Neural cell (in vitro differentiated cells): ENCODE results near the gene RELN. TPM values are rescaled to one million over a fixed set of nuclear protein-coding genes. Genes with fewer than 3 reads are reported as not detected.

Experiments used
- H2AFZ ChIP-seq: fragments of 200-600, 300-800 bp; sonication (generic), shearing (Covaris generic); 2 replicates; pipeline ENCODE4 v1.6.0; 2014; ENCODE audit warnings: low read depth, mild to moderate bottlenecking, antibody characterized with exemption, low read length, moderate library complexity
- H3F3A ChIP-seq: fragments of 200-600 bp; shearing (Covaris generic); 2 replicates; pipeline ENCODE4 v1.6.1; 2016; ENCODE audit warnings: mild to moderate bottlenecking, moderate library complexity, mixed read lengths, antibody characterized with exemption, low read length; ENCODE audit not compliant: insufficient read depth, poor library complexity, severe bottlenecking
- H3K27ac ChIP-seq: fragments of 200-600, 300-800 bp; sonication (generic), shearing (Covaris generic); 2 replicates; pipeline ENCODE4 v1.5.1; 2014; ENCODE audit warnings: mild to moderate bottlenecking, low read length, moderate library complexity
- H3K27me3 ChIP-seq: fragments of 300-800, 200-600 bp; sonication (generic), shearing (Covaris generic); 2 replicates; pipeline ENCODE4 v1.6.0; 2014; ENCODE audit warnings: mild to moderate bottlenecking, low read depth, low read length, moderate library complexity; ENCODE audit not compliant: insufficient read depth
- H3K36me3 ChIP-seq: fragments of 300-800, 200-600 bp; sonication (generic), shearing (Covaris generic); 2 replicates; pipeline ENCODE4 v1.5.1; 2014; ENCODE audit warnings: mild to moderate bottlenecking, antibody characterized with exemption, low read length, moderate library complexity; ENCODE audit not compliant: insufficient read depth
- H3K4me2 ChIP-seq: fragments of 300-800, 200-600 bp; sonication (generic), shearing (Covaris generic); 2 replicates; pipeline ENCODE4 v1.6.0; 2014; ENCODE audit warnings: mild to moderate bottlenecking, low read length
- H3K4me3 ChIP-seq: fragments of 300-800, 200-600 bp; sonication (generic), shearing (Covaris generic); 2 replicates; pipeline ENCODE4 v1.5.1; 2014; ENCODE audit warnings: mild to moderate bottlenecking, low read length, moderate library complexity
- H3K79me2 ChIP-seq: fragments of 200-600 bp; shearing (Covaris generic); replicated peaks from 2 replicates; pipeline ENCODE4 v1.6.0; 2014; ENCODE audit warnings: mild to moderate bottlenecking, low read length, moderate library complexity; ENCODE audit not compliant: insufficient read depth
- H3K9ac ChIP-seq: fragments of 300-800, 200-600 bp; sonication (generic), shearing (Covaris generic); 2 replicates; pipeline ENCODE4 v1.6.1; 2016; ENCODE audit warnings: mild to moderate bottlenecking, low read length, mixed read lengths
- H3K9me2 ChIP-seq: fragments of 200-600 bp; shearing (Covaris generic); 2 replicates; pipeline ENCODE4 v1.6.1; 2016; ENCODE audit warnings: mild to moderate bottlenecking, low read length, mixed read lengths; ENCODE audit not compliant: insufficient read depth
- H3K9me3 ChIP-seq: fragments of 200-600, 300-800 bp; sonication (generic), shearing (Covaris generic); 2 replicates; pipeline ENCODE4 v1.6.1; 2016; ENCODE audit warnings: mild to moderate bottlenecking, mixed run types, low read length, moderate library complexity, mixed read lengths
- H4K20me1 ChIP-seq: fragments of 200-600 bp; shearing (Covaris generic); 2 replicates; pipeline ENCODE4 v1.6.1; 2016; ENCODE audit warnings: mild to moderate bottlenecking, mixed run types; ENCODE audit not compliant: insufficient read depth
- EP300 ChIP-seq: fragments of 450-650 bp; conservative IDR thresholded peaks from 2 replicates; pipeline ENCODE4 v1.6.1; 2014; ENCODE audit warnings: antibody characterized with exemption, mild to moderate bottlenecking, moderate library complexity; ENCODE audit not compliant: poor library complexity, severe bottlenecking
- EZH2 ChIP-seq: fragments of 200-600, 300-800 bp; shearing (Covaris generic), sonication (generic); IDR thresholded peaks from 2 replicates; pipeline ENCODE4 v1.6.1; 2014; ENCODE audit warnings: antibody characterized with exemption, low read length, borderline replicate concordance, mild to moderate bottlenecking; ENCODE audit not compliant: insufficient read depth, poor library complexity, severe bottlenecking
- MXI1 ChIP-seq: fragments of 450-650 bp; conservative IDR thresholded peaks from 2 replicates; pipeline ENCODE4 v1.6.1; 2014; ENCODE audit warnings: antibody characterized with exemption, mild to moderate bottlenecking; ENCODE audit not compliant: poor library complexity, severe bottlenecking
- POLR2AphosphoS5 ChIP-seq: IDR thresholded peaks from 2 replicates; pipeline ENCODE4 v1.6.1; 2012
- RAD21 ChIP-seq: fragments of 450-650 bp; conservative IDR thresholded peaks from 2 replicates; pipeline ENCODE4 v1.6.1; 2014; ENCODE audit warnings: antibody characterized with exemption, mild to moderate bottlenecking, moderate library complexity
- SMC3 ChIP-seq: fragments of 450-650 bp; conservative IDR thresholded peaks from 2 replicates; pipeline ENCODE4 v1.6.1; 2014; ENCODE audit warnings: antibody characterized with exemption, mild to moderate bottlenecking, moderate library complexity; ENCODE audit not compliant: poor library complexity
- TAF1 ChIP-seq: IDR thresholded peaks from 2 replicates; pipeline ENCODE4 v1.6.1; 2012; ENCODE audit warnings: low read depth
- polyA plus RNA-seq: library from polyadenylated mRNA; depleted of rRNA; stranded (reverse); fragments of >200 nt; gene quantifications from 2 replicates; pipeline ENCODE4 v1.2.3, GENCODE V29; 2014
- TF ChIP-seq, protein P1 (sequence below): IDR thresholded peaks from 2 replicates; pipeline ENCODE4 v1.6.1; 2012; ENCODE audit warnings: borderline replicate concordance
- TF ChIP-seq, protein P2 (sequence below): fragments of 450-650 bp; IDR thresholded peaks from 2 replicates; pipeline ENCODE4 v1.5.1; 2014; ENCODE audit warnings: antibody characterized with exemption, mild to moderate bottlenecking, moderate library complexity; ENCODE audit not compliant: poor library complexity, severe bottlenecking

The RELN gene
- polyA plus RNA-seq, 1 donor from 2014 or later = 178 TPM

DNA sequence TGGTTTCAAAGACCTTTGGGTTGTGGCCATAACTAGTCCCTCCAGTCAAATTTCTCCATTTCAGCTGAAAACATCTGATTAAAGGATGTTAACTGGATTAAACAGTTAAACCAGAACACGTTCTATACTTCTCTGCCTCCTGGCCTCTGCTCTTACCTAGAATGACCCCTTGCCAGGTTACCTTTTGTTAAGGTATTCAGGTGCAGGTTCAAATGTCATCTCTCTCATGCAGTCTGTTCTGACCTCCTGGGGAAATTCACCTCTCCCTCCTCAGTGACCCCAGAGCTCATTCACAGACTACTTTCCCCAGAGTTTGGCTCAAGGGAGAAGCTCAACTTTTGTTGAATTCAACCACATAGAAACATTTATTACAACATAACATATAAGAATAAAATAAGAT is 67.8 kb downstream of the RELN start:
- Histone ChIP-seq H3K27ac (no peak overlapping the region), H3K9ac (no peak overlapping the region), H3K4me2 (no peak overlapping the region), H3K27me3 (no peaks in the 10 kb centered on the region), H3K4me3 (no peak overlapping the region), H3K9me2 (no peaks in the 10 kb centered on the region), H3F3A (no peaks in the 10 kb centered on the region), H4K20me1 (no peaks in the 10 kb centered on the region), H3K79me2 (no peaks in the 10 kb centered on the region), H3K9me3 (no peaks in the 10 kb centered on the region), H2AFZ (no peak overlapping the region), H3K36me3 (no peaks in the 10 kb centered on the region)
- TF ChIP-seq POLR2AphosphoS5 = no peak
- TF ChIP-seq SMC3 = no peak
- no peak for TF ChIP-seq TAF1
- TF ChIP-seq EZH2 = no peak
- no peak for TF ChIP-seq RAD21

DNA sequence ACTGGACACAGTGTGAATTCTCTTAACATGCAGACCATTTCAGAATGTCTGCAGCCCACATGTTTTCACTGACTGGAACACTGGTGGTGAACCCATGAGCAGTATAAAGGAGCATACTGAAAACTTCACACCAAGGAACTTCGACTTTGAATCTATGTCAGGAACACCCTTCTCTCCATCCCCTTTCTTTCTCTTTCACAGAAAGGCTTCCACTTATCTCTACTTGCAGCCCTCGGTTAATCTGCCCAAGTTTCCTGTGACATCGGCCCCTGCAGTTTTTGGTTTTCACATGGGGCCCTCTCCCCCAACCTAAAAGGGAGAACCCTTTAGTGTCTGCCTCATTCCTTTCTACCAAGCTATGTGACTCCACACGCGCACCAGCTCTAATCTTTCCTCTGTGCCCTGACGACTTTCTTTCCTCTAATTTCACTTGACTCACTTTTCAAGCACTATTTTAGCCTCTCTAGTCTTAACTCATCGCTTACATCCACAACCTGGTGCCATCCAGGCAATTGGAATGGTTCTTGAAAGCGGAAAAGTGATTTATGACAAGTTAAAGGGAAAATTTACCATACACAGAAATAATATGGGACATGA is 70.1 kb downstream of the RELN start:
- H3K36me3 ChIP-seq = no peaks in the 10 kb centered on the region
- no peaks in the 10 kb centered on the region for H3K9me3 ChIP-seq
- no peak overlapping the region for H3K9ac ChIP-seq
- TF ChIP-seq MXI1 = no peak
- no peak for TF ChIP-seq EP300
- TF ChIP-seq, protein P1, sequence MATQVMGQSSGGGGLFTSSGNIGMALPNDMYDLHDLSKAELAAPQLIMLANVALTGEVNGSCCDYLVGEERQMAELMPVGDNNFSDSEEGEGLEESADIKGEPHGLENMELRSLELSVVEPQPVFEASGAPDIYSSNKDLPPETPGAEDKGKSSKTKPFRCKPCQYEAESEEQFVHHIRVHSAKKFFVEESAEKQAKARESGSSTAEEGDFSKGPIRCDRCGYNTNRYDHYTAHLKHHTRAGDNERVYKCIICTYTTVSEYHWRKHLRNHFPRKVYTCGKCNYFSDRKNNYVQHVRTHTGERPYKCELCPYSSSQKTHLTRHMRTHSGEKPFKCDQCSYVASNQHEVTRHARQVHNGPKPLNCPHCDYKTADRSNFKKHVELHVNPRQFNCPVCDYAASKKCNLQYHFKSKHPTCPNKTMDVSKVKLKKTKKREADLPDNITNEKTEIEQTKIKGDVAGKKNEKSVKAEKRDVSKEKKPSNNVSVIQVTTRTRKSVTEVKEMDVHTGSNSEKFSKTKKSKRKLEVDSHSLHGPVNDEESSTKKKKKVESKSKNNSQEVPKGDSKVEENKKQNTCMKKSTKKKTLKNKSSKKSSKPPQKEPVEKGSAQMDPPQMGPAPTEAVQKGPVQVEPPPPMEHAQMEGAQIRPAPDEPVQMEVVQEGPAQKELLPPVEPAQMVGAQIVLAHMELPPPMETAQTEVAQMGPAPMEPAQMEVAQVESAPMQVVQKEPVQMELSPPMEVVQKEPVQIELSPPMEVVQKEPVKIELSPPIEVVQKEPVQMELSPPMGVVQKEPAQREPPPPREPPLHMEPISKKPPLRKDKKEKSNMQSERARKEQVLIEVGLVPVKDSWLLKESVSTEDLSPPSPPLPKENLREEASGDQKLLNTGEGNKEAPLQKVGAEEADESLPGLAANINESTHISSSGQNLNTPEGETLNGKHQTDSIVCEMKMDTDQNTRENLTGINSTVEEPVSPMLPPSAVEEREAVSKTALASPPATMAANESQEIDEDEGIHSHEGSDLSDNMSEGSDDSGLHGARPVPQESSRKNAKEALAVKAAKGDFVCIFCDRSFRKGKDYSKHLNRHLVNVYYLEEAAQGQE = no peak
- no peaks in the 10 kb centered on the region for H3F3A ChIP-seq
- no peak overlapping the region for H2AFZ ChIP-seq
- no peak overlapping the region for H3K27ac ChIP-seq
- H4K20me1 ChIP-seq = no peaks in the 10 kb centered on the region
- H3K27me3 ChIP-seq = no peaks in the 10 kb centered on the region
- H3K79me2 ChIP-seq = no peaks in the 10 kb centered on the region
- H3K4me2 ChIP-seq = no peak overlapping the region
- H3K4me3 ChIP-seq = no peak overlapping the region
- H3K9me2 ChIP-seq = no peaks in the 10 kb centered on the region

DNA sequence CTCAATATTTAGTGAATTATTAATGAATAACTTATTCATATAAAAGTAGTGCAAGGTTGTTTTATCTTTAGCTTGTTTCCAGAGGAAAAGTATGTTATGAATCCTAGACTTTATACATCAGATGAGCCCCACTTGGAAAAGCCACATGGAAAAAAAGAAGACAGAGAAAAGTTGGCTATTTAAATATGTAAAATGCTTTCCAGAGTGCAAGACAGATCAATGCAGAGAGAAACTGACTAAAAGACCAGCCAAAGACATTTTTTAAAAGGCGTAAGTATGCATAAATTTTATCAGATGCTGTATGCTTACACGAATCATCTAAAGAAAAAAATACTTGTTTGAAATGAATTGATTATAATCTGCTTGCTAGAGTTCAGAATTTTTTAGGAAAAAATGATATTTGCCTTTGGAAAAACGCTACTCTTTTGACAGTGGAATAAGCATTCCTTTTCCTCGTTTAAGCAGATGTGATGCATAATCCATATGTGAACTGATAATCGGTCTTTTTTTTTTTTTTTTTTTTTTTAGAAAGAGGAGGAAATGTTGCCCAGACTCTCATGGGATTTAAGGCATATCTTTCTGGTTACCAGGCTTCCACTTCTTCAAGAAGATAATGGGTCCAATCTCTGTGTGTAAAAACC is 70.7 kb downstream of the RELN start:
- Histone ChIP-seq H3K27ac (no peak overlapping the region), H3K36me3 (no peaks in the 10 kb centered on the region), H3K9me3 (no peaks in the 10 kb centered on the region), H3K9ac (no peak overlapping the region), H3K4me2 (no peak overlapping the region), H4K20me1 (no peaks in the 10 kb centered on the region), H2AFZ (no peak overlapping the region), H3K9me2 (no peaks in the 10 kb centered on the region), H3F3A (no peaks in the 10 kb centered on the region), H3K4me3 (no peak overlapping the region), H3K79me2 (no peaks in the 10 kb centered on the region), H3K27me3 (no peaks in the 10 kb centered on the region)
- TF ChIP-seq MXI1 = no peak
- TF ChIP-seq RAD21 = no peak
- TF ChIP-seq TAF1 = no peak
- TF ChIP-seq, protein P2, sequence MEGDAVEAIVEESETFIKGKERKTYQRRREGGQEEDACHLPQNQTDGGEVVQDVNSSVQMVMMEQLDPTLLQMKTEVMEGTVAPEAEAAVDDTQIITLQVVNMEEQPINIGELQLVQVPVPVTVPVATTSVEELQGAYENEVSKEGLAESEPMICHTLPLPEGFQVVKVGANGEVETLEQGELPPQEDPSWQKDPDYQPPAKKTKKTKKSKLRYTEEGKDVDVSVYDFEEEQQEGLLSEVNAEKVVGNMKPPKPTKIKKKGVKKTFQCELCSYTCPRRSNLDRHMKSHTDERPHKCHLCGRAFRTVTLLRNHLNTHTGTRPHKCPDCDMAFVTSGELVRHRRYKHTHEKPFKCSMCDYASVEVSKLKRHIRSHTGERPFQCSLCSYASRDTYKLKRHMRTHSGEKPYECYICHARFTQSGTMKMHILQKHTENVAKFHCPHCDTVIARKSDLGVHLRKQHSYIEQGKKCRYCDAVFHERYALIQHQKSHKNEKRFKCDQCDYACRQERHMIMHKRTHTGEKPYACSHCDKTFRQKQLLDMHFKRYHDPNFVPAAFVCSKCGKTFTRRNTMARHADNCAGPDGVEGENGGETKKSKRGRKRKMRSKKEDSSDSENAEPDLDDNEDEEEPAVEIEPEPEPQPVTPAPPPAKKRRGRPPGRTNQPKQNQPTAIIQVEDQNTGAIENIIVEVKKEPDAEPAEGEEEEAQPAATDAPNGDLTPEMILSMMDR = no peak
- TF ChIP-seq POLR2AphosphoS5 = no peak
- no peak for TF ChIP-seq EP300
- TF ChIP-seq, protein P1 = no peak
- no peak for TF ChIP-seq SMC3
- TF ChIP-seq EZH2 = no peak
